Prostate gland (tissue), 2 donors: ENCODE results near the gene SLC7A6OS. TPM values are rescaled to one million over a fixed set of nuclear protein-coding genes. Genes with fewer than 3 reads are reported as not detected.

Source experiments
- DNase-seq: peaks from one replicate; pipeline ENCODE4 v3.0.0-alpha.2; 2019; ENCODE audit warnings: low spot score
- H3K27ac ChIP-seq, 2 donors: fragments of 200-600 bp; sonication (generic); 2 replicates each; pipeline ENCODE4 v1.5.1; 2017 to 2019
- H3K27me3 ChIP-seq: fragments of 200-600 bp; sonication (generic); replicated peaks from 2 replicates; pipeline ENCODE4 v1.5.1; 2019; ENCODE audit not compliant: insufficient read depth
- H3K36me3 ChIP-seq, 2 donors: fragments of 200-600 bp; sonication (generic); 1 replicate in 1 of 2; 2 replicates in 1 of 2; pipeline versions ENCODE4 v1.5.1 to v1.8.1; 2017 to 2019
- H3K4me1 ChIP-seq: fragments of 200-600 bp; sonication (generic); replicated peaks from 2 replicates; pipeline ENCODE4 v1.5.1; 2019
- H3K4me3 ChIP-seq, 2 donors: fragments of 200-600 bp; sonication (generic); 2 replicates each; pipeline ENCODE4 v1.5.1; 2017 to 2019
- H3K9me3 ChIP-seq: fragments of 200-600 bp; sonication (generic); 2 replicates; pipeline ENCODE4 v1.5.1; 2017
- POLR2A ChIP-seq: fragments of 450-650 bp; IDR thresholded peaks from one replicate; pipeline ENCODE4 v1.6.1; 2016; ENCODE audit warnings: antibody characterized with exemption, mild to moderate bottlenecking
- POLR2AphosphoS5 ChIP-seq: sonication (generic); formaldehyde crosslinking; IDR thresholded peaks from one replicate; pipeline ENCODE4 v1.6.1; 2017; ENCODE audit warnings: antibody characterized with exemption
- WGBS: methylation state at CpG from one replicate; pipeline ENCODE4 v1.1.5; 2018; 5-methylcytosine and 5-hydroxymethylcytosine counted together
- intact Hi-C: fragments of 100-400 bp; cut with DNase I; formaldehyde crosslinking; loops from one replicate; pipeline ENCODE4 v1.14.2; 2022
- total RNA-seq, 2 donors: library from RNA; depleted of rRNA; stranded (reverse); fragments of >200 nt; gene quantifications; one replicate each; pipeline ENCODE4 v1.1.0, GENCODE V29; 2016
- TF ChIP-seq, protein P1 (sequence below), 4 experiments: fragments of 200-600 bp in 2 of 4; fragments of 450-650 bp in 2 of 4; sonication (generic) in 2 of 4; IDR thresholded peaks; 1 replicate in 3 of 4; 2 replicates in 1 of 4; pipeline ENCODE4 v1.5.1; 2016 to 2019; ENCODE audit warnings: antibody characterized with exemption in 4 of 4, mild to moderate bottlenecking in 2 of 4, moderate library complexity in 2 of 4

The SLC7A6OS gene
- total RNA-seq, 2 donors from 2014 or later: 10.0 to 23.6 TPM

DNA sequence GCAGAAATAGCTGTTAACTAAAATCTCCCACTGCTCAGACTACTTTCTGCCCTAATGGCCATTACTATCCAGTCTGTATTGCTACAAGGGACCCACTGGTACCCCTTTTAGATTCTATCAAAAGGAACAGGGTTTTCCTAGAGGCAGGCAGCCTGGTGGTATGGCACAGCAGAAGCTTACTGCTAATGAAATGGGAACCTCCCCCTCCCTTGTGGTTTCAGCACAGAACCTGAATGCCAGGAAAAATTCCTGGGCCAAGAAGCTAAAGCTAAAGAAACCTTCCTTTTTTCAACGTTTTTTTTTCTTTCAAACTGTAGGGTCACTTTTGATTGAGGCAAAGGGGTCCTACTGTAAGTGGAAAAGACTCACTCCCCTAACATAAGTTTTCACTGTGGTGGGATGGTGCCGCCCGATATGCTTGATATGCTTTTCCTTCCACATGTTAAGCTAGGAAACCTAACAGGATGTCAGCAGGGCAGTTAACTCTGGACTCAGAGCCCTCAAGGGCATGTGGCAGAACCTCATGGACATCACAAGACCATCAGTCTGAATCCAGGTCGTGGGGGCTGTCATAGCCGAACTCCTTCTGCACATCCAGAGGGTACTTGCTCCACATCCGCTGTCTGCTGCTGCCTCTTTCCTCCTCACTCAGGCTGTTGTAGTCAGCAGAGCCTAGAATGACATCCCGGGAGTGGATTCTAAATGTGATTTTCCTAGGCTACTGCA, 9.8 kb downstream of the SLC7A6OS start:
- Histone ChIP-seq H3K36me3 (peaks cover 0 to 7% of the 10 kb centered on the region in 2 donors), H3K27ac (no peak overlapping the region), H3K4me3 (no peak overlapping the region), H3K27me3 (no peaks in the 10 kb centered on the region), H3K9me3 (no peaks in the 10 kb centered on the region), H3K4me1 (no peaks in the 10 kb centered on the region)
- WGBS: 84% methylated on average over 7 of the region's 7 CpGs
- intact Hi-C loops: no loop called here
- DNase-seq: no peak
- TF ChIP-seq, protein P1, sequence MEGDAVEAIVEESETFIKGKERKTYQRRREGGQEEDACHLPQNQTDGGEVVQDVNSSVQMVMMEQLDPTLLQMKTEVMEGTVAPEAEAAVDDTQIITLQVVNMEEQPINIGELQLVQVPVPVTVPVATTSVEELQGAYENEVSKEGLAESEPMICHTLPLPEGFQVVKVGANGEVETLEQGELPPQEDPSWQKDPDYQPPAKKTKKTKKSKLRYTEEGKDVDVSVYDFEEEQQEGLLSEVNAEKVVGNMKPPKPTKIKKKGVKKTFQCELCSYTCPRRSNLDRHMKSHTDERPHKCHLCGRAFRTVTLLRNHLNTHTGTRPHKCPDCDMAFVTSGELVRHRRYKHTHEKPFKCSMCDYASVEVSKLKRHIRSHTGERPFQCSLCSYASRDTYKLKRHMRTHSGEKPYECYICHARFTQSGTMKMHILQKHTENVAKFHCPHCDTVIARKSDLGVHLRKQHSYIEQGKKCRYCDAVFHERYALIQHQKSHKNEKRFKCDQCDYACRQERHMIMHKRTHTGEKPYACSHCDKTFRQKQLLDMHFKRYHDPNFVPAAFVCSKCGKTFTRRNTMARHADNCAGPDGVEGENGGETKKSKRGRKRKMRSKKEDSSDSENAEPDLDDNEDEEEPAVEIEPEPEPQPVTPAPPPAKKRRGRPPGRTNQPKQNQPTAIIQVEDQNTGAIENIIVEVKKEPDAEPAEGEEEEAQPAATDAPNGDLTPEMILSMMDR (IDR thresholded peaks at IDR 0.05): no peak
- TF ChIP-seq POLR2A (no peak), POLR2AphosphoS5 (no peak)

- Histone ChIP-seq H3K4me3 (no peak overlapping the region), H3K36me3 (peaks cover 0 to 7% of the 10 kb centered on the region in 2 donors), H3K9me3 (no peaks in the 10 kb centered on the region), H3K27ac (peak overlapping the region in 1 of 2 donors; percentile 42), H3K27me3 (no peaks in the 10 kb centered on the region), H3K4me1 (no peaks in the 10 kb centered on the region)
- no peak for DNase-seq
- 49% methylated on average over 11 of the region's 11 CpGs for WGBS
- TF ChIP-seq POLR2AphosphoS5: no peak
- peak; percentile 10 for TF ChIP-seq POLR2A
- TF ChIP-seq, protein P1 (IDR thresholded peaks at IDR 0.05): no peak
- intact Hi-C loops: no loop called here
These were observed 10.9 kb downstream of the SLC7A6OS start for GRCh38 chr16:68299571-68300453.

DNA sequence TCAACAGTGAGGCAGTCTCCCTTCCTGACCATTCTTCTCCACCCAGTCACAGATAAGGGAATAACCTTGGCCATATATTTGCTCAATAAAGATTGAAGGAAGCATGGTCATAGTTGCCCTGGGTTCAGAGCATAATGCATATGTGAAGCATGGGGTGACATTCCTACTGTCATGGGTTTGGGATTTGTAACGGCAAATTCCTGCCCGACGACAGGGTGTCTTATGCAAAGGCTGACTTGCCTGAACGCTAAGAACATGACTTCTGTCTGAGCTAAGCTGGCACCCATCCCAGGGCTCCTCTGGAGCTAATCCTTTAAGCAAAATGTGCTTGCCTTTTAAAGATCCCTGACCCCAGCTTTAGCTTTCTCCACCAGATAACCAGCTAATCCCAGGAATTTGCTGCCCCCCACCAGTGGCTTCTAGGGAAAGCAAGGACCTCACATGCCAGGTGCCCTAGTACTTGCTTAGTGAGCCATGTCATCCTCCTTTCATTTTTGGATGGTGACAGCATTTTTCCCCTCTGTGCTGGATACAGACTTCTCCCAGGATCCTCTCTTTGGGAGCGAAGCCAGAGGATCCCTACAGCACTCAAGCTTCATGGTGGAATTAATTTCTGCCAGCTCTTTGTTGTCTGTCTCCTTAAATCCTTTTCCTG, 11.7 kb downstream of the SLC7A6OS start:
- no peaks in the 10 kb centered on the region for H3K27me3 ChIP-seq
- H3K4me3 ChIP-seq: no peak overlapping the region
- no peak for TF ChIP-seq POLR2AphosphoS5
- TF ChIP-seq, protein P1 (IDR thresholded peaks at IDR 0.05): no peak
- no peak for TF ChIP-seq POLR2A
- H3K9me3 ChIP-seq: no peaks in the 10 kb centered on the region
- peaks cover 0 to 7% of the 10 kb centered on the region in 2 donors for H3K36me3 ChIP-seq
- peak overlapping the region; percentile 24 to 42 for H3K27ac ChIP-seq
- DNase-seq: peak; percentile 63
- WGBS: 13% methylated on average over 5 of the region's 5 CpGs
- H3K4me1 ChIP-seq: no peaks in the 10 kb centered on the region
- intact Hi-C loops: no loop called here

- TF ChIP-seq, protein P1 (IDR thresholded peaks at IDR 0.05): no peak
- no peak for TF ChIP-seq POLR2AphosphoS5
- TF ChIP-seq POLR2A: no peak
- Histone ChIP-seq H3K4me1 (no peaks in the 10 kb centered on the region), H3K4me3 (no peak overlapping the region), H3K27me3 (no peaks in the 10 kb centered on the region), H3K9me3 (no peaks in the 10 kb centered on the region), H3K27ac (peak overlapping the region; percentile 24 to 42), H3K36me3 (peaks cover 0 to 7% of the 10 kb centered on the region in 2 donors)
- intact Hi-C loops: no loop called here
- WGBS: 81% methylated on average over 3 of the region's 3 CpGs
- no peak for DNase-seq
These were observed 12.4 kb downstream of the SLC7A6OS start for GRCh38 chr16:68298312-68298711.
